ENCODE measurements around the gene ZNF407. TPM values are rescaled to one million over a fixed set of nuclear protein-coding genes. Genes with fewer than 3 reads are reported as not detected.
A peak's percentile ranks its signal among the peaks of the same experiment; 100 is the strongest.

The ZNF407 gene
- total RNA-seq, 1 donor from 2014 or later, result 14.2 TPM

DNA sequence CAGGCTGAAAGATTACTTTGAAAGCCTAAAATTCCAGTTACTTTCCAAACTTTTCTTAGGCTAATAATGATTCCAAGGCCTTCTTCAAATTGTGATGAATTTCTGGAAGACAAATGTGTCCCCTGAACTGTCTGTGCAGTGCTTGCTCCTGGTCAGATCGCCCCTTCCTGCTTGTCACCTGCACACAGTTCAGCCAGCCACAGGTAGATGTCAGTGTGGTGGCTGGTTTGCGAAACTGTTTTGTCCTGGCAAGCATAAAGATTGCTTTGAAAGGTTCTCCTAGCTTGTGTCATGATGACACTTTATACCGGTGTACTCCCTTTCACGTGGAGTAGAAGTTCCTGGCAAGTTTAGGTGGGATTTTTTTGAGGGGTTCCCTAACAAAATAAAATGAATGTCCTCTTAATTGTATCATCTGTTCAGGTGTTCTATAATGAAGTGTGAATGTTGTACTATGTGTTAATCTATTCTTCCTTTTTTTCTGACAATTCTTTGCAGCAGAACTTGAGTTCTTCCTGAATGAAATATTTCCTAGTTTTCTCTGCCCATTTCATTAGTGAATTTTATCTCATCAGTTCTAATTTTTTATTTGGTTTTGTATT lies 298.8 kb downstream of the ZNF407 start:
- DNase-seq (ENCODE audit: extremely low spot score, unreplicated experiment), result no peak
- TF ChIP-seq, protein P1, sequence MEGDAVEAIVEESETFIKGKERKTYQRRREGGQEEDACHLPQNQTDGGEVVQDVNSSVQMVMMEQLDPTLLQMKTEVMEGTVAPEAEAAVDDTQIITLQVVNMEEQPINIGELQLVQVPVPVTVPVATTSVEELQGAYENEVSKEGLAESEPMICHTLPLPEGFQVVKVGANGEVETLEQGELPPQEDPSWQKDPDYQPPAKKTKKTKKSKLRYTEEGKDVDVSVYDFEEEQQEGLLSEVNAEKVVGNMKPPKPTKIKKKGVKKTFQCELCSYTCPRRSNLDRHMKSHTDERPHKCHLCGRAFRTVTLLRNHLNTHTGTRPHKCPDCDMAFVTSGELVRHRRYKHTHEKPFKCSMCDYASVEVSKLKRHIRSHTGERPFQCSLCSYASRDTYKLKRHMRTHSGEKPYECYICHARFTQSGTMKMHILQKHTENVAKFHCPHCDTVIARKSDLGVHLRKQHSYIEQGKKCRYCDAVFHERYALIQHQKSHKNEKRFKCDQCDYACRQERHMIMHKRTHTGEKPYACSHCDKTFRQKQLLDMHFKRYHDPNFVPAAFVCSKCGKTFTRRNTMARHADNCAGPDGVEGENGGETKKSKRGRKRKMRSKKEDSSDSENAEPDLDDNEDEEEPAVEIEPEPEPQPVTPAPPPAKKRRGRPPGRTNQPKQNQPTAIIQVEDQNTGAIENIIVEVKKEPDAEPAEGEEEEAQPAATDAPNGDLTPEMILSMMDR (IDR thresholded peaks at IDR 0.05), result peak; percentile 41
- peaks cover 2% of the 10 kb centered on the region for H3K36me3 Mint-ChIP-seq (ENCODE audit: unreplicated experiment)
- H3K27me3 Mint-ChIP-seq (ENCODE audit: unreplicated experiment), result no peaks in the 10 kb centered on the region
- H3K4me1 Mint-ChIP-seq (ENCODE audit: unreplicated experiment), result peaks cover 44% of the 10 kb centered on the region
- H3K9me3 Mint-ChIP-seq (ENCODE audit: unreplicated experiment), result no peaks in the 10 kb centered on the region
- H3K27ac Mint-ChIP-seq (ENCODE audit: unreplicated experiment), result peak overlapping the region; percentile 8
- no peak overlapping the region for H3K4me3 Mint-ChIP-seq (ENCODE audit: unreplicated experiment)

DNA sequence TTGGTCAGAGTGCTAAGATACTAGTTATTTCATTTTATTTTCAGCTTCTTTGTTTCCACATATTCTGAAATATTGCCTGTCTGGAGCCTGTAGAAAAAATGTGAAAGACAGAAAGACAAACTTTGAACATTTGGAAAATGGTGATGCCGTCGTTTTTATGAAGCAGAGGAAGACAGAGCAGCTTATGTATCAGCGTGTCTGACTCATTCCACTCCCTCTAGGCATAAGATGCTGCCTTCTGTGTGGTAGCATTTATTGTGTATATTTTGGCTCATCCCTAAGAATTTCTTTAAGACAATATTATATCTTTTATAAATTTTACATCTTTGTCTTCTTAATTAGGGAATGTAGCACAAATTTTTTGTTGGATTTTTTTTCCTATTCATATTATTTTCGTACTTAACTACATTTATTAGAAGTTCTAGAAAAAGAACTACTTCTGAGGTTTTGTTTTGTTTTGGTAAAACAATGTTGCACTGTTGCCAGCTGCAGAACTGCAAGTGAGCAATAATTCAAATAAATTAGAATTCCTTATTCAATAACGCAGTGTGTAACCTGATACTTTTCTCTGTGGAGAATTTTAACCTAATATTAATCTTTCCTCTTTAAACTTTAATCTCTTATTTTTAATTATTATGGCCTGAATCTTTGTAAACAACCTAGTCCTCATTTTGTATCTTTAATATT lies 300.4 kb downstream of the ZNF407 start:
- DNase-seq (ENCODE audit: extremely low spot score, unreplicated experiment), result no peak
- TF ChIP-seq, protein P1 (IDR thresholded peaks at IDR 0.05), result no peak
- Mint-ChIP-seq H3K4me1 (ENCODE audit: unreplicated experiment) (peaks cover 44% of the 10 kb centered on the region), H3K27ac (ENCODE audit: unreplicated experiment) (peak overlapping the region; percentile 75), H3K36me3 (ENCODE audit: unreplicated experiment) (no peaks in the 10 kb centered on the region), H3K4me3 (ENCODE audit: unreplicated experiment) (peak overlapping the region; percentile 23), H3K9me3 (ENCODE audit: unreplicated experiment) (no peaks in the 10 kb centered on the region), H3K27me3 (ENCODE audit: unreplicated experiment) (no peaks in the 10 kb centered on the region)

DNA sequence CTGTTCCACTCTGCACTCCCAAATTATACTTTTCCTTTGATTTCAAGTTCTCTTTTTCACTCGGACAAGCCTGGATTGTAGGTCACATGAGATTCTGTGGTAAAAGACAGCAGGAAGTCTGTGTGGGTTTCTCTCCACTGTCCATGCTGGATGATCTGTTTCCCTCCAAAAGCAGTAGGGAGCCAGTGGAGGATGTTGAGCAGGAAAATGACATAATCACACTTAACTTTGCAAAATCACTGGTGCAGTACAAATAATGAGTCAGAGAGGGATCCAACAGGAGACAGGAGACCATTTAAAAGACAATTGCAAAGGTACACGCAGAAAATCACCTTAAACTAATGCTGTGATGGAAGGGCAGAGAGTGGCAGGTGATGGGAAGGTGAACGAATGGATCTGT lies 301.3 kb downstream of the ZNF407 start:
- Mint-ChIP-seq H3K4me3 (ENCODE audit: unreplicated experiment) (no peak overlapping the region), H3K4me1 (ENCODE audit: unreplicated experiment) (peaks cover 44% of the 10 kb centered on the region), H3K27me3 (ENCODE audit: unreplicated experiment) (no peaks in the 10 kb centered on the region), H3K27ac (ENCODE audit: unreplicated experiment) (peak overlapping the region; percentile 75), H3K9me3 (ENCODE audit: unreplicated experiment) (no peaks in the 10 kb centered on the region), H3K36me3 (ENCODE audit: unreplicated experiment) (no peaks in the 10 kb centered on the region)
- TF ChIP-seq, protein P1 (IDR thresholded peaks at IDR 0.05), result no peak
- DNase-seq (ENCODE audit: extremely low spot score, unreplicated experiment), result no peak

DNA sequence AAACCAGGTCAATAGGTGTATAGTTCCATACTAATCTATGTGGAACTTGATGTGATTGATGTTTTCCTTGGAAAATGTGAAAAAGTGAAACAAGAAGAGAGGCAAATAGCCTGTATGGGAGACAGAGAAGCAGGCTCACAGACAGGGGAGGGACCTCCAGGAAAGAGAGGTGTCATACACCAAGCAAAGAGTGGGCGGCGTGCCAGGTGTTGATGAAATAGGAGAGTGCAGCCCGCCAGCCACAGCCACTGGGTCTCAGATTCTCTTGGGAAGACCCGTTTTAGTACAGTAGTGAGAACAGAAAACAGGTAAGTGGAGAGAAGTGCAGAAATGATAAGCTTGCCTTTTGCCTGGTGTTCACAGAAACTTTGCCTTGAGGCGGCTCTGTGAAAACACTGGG lies 301.9 kb downstream of the ZNF407 start:
- peak overlapping the region; percentile 75 for H3K27ac Mint-ChIP-seq (ENCODE audit: unreplicated experiment)
- no peak for DNase-seq (ENCODE audit: extremely low spot score, unreplicated experiment)
- H3K4me1 Mint-ChIP-seq (ENCODE audit: unreplicated experiment), result peaks cover 44% of the 10 kb centered on the region
- no peak overlapping the region for H3K4me3 Mint-ChIP-seq (ENCODE audit: unreplicated experiment)
- TF ChIP-seq, protein P1 (IDR thresholded peaks at IDR 0.05), result no peak
- H3K9me3 Mint-ChIP-seq (ENCODE audit: unreplicated experiment), result no peaks in the 10 kb centered on the region
- no peaks in the 10 kb centered on the region for H3K27me3 Mint-ChIP-seq (ENCODE audit: unreplicated experiment)
- no peaks in the 10 kb centered on the region for H3K36me3 Mint-ChIP-seq (ENCODE audit: unreplicated experiment)

DNA sequence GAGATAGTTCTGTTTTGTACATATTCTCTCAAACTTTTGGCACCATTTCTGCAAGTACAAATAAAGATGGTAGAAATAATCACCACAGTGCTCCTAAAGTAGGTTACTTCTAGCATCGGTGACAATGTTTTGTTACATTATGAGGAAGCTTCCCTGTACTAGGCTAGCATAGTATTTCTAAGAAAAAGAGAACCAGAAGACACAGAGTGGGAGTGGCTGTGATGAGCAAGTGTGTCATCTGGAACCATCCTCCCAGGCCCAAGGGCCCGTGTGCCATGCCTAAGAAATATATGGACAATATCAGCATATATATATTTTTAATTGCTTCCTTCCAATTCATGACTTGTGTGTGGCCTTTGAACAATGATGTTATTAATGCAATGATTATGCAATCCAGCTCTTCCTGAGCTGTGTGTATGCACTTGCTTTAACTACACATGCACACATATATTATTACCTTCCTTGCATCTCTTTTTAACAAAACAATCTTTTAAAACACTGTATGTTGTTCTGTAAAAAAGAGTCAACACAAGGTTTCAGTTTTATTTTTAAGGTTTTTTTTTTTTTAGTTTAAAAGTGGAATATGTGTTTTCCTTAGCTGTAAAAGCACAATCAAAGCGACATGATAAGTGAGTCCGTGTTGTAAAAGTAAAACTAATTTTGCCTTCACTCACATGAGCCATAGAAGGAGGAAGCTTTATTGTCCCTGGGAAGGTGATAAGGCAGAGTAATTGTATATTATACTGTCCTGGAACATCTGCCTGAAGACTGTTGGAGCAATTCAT lies 303.9 kb downstream of the ZNF407 start:
- Mint-ChIP-seq H3K9me3 (ENCODE audit: unreplicated experiment) (no peaks in the 10 kb centered on the region), H3K4me3 (ENCODE audit: unreplicated experiment) (no peak overlapping the region), H3K27ac (ENCODE audit: unreplicated experiment) (no peak overlapping the region), H3K4me1 (ENCODE audit: unreplicated experiment) (peaks cover 35% of the 10 kb centered on the region), H3K27me3 (ENCODE audit: unreplicated experiment) (no peaks in the 10 kb centered on the region), H3K36me3 (ENCODE audit: unreplicated experiment) (no peaks in the 10 kb centered on the region)
- TF ChIP-seq, protein P1 (IDR thresholded peaks at IDR 0.05), result no peak
- DNase-seq (ENCODE audit: extremely low spot score, unreplicated experiment), result no peak
